Ishikawa (cell line): ENCODE data around the gene IP6K3.

Experiments used
- EGR1 ChIP-seq: IDR thresholded peaks from 2 replicates; pipeline ENCODE4 v1.6.1; 2012
- EP300 ChIP-seq: IDR thresholded peaks from 2 replicates; pipeline ENCODE4 v1.6.1; 2012; ENCODE audit warnings: borderline replicate concordance
- FOXM1 ChIP-seq: IDR thresholded peaks from 2 replicates; pipeline ENCODE4 v1.6.1; 2012; ENCODE audit warnings: low read depth, borderline replicate concordance
- NFIC ChIP-seq: IDR thresholded peaks from 2 replicates; pipeline ENCODE4 v1.6.1; 2012
- TAF1 ChIP-seq: IDR thresholded peaks from 2 replicates; pipeline ENCODE4 v1.6.1; 2012; ENCODE audit warnings: low read depth, mild to moderate bottlenecking
- TCF12 ChIP-seq: IDR thresholded peaks from 2 replicates; pipeline ENCODE4 v1.6.1; 2012; ENCODE audit warnings: low read depth
- USF1 ChIP-seq: IDR thresholded peaks from 2 replicates; pipeline ENCODE4 v1.6.1; 2012

- no peak for TF ChIP-seq EGR1
- no peak for TF ChIP-seq FOXM1
- no peak for TF ChIP-seq EP300
- no peak for TF ChIP-seq USF1
- no peak for TF ChIP-seq TAF1
- no peak for TF ChIP-seq NFIC
- no peak for TF ChIP-seq TCF12
Measured at GRCh38 chr6:33693186-33694105, 53.3 kb downstream of the IP6K3 start.
